ENCODE measurements around the gene FURIN. TPM values are rescaled to one million over a fixed set of nuclear protein-coding genes. Genes with fewer than 3 reads are reported as not detected.

The FURIN gene
- polyA plus RNA-seq, 2 of the 4 experiments (the other 2 are of a cell fraction), result 16.8 to 33.3 TPM

DNA sequence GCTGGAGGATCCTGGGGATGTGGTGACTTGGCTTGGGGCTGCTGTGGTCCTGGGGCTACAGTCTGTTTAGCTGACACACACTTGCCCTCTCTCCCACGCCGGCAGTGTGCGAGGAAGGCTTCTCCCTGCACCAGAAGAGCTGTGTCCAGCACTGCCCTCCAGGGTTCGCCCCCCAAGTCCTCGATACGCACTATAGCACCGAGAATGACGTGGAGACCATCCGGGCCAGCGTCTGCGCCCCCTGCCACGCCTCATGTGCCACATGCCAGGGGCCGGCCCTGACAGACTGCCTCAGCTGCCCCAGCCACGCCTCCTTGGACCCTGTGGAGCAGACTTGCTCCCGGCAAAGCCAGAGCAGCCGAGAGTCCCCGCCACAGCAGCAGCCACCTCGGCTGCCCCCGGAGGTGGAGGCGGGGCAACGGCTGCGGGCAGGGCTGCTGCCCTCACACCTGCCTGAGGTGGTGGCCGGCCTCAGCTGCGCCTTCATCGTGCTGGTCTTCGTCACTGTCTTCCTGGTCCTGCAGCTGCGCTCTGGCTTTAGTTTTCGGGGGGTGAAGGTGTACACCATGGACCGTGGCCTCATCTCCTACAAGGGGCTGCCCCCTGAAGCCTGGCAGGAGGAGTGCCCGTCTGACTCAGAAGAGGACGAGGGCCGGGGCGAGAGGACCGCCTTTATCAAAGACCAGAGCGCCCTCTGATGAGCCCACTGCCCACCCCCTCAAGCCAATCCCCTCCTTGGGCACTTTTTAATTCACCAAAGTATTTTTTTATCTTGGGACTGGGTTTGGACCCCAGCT, 13.0 kb downstream of the FURIN start:
- WGBS (ENCODE audit: missing lambda C conversion rate), result 89% methylated on average over 34 of the region's 35 CpGs
- H3K9me3 ChIP-seq, result no peaks in the 10 kb centered on the region
- POLR2A ChIA-PET, result no interaction called here
- H3K4me2 ChIP-seq, result no peak overlapping the region
- FAIRE-seq (no peak), ATAC-seq (no peak), DNase-seq (ENCODE audit: low read depth in 1 of 2, low spot score in 1 of 2) (no peak)
- no peak for TF ChIP-seq ZC3H11A (IDR thresholded peaks at IDR 0.05)
- no peak for TF ChIP-seq EHF (CRISPR knock-in tag; IDR thresholded peaks at IDR 0.05)
- TF ChIP-seq, protein P1, sequence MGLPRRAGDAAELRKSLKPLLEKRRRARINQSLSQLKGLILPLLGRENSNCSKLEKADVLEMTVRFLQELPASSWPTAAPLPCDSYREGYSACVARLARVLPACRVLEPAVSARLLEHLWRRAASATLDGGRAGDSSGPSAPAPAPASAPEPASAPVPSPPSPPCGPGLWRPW (IDR thresholded peaks at IDR 0.05), result no peak
- TF ChIP-seq CHD4 (IDR thresholded peaks at IDR 0.05; ENCODE audit: borderline replicate concordance), result no peak
- TF ChIP-seq TFCP2L1 (CRISPR knock-in tag; IDR thresholded peaks at IDR 0.05), result no peak
- TF ChIP-seq, protein P2, sequence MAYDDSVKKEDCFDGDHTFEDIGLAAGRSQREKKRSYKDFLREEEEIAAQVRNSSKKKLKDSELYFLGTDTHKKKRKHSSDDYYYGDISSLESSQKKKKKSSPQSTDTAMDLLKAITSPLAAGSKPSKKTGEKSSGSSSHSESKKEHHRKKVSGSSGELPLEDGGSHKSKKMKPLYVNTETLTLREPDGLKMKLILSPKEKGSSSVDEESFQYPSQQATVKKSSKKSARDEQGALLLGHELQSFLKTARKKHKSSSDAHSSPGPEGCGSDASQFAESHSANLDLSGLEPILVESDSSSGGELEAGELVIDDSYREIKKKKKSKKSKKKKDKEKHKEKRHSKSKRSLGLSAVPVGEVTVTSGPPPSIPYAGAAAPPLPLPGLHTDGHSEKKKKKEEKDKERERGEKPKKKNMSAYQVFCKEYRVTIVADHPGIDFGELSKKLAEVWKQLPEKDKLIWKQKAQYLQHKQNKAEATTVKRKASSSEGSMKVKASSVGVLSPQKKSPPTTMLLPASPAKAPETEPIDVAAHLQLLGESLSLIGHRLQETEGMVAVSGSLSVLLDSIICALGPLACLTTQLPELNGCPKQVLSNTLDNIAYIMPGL (CRISPR knock-in tag; IDR thresholded peaks at IDR 0.05; ENCODE audit: borderline replicate concordance), result no peak
- TF ChIP-seq, protein P3, sequence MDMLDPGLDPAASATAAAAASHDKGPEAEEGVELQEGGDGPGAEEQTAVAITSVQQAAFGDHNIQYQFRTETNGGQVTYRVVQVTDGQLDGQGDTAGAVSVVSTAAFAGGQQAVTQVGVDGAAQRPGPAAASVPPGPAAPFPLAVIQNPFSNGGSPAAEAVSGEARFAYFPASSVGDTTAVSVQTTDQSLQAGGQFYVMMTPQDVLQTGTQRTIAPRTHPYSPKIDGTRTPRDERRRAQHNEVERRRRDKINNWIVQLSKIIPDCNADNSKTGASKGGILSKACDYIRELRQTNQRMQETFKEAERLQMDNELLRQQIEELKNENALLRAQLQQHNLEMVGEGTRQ (IDR thresholded peaks at IDR 0.05), result no peak
- TF ChIP-seq RCOR1 (IDR thresholded peaks at IDR 0.05; ENCODE audit: low read depth, low read length), result no peak
- no peak for TF ChIP-seq NPAS2 (CRISPR knock-in tag; IDR thresholded peaks at IDR 0.05; ENCODE audit: borderline replicate concordance)
- H3K4me1 ChIP-seq, result no peaks in the 10 kb centered on the region
- no peak overlapping the region for H3K4me3 ChIP-seq
- CTCF ChIA-PET, result interaction anchor here (0.6 to 10.9 kb wide), 7 partner anchors 12 to 399 kb away, joined by 3 to 265 read pairs (median 3); no protein-coding TSS in a partner anchor
- H3K27ac ChIP-seq, result no peak overlapping the region

DNA sequence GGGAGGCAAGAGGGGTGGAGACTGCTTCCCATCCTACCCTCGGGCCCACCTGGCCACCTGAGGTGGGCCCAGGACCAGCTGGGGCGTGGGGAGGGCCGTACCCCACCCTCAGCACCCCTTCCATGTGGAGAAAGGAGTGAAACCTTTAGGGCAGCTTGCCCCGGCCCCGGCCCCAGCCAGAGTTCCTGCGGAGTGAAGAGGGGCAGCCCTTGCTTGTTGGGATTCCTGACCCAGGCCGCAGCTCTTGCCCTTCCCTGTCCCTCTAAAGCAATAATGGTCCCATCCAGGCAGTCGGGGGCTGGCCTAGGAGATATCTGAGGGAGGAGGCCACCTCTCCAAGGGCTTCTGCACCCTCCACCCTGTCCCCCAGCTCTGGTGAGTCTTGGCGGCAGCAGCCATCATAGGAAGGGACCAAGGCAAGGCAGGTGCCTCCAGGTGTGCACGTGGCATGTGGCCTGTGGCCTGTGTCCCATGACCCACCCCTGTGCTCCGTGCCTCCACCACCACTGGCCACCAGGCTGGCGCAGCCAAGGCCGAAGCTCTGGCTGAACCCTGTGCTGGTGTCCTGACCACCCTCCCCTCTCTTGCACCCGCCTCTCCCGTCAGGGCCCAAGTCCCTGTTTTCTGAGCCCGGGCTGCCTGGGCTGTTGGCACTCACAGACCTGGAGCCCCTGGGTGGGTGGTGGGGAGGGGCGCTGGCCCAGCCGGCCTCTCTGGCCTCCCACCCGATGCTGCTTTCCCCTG, 13.8 kb downstream of the FURIN start:
- H3K9me3 ChIP-seq, result no peaks in the 10 kb centered on the region
- ChIA-PET CTCF (interaction anchor here (0.6 to 10.9 kb wide), 8 partner anchors 13 to 976 kb away, joined by 3 to 265 read pairs (median 4); no protein-coding TSS in a partner anchor), POLR2A (no interaction called here)
- H3K4me2 ChIP-seq, result no peak overlapping the region
- 87% methylated on average over 19 of the region's 19 CpGs for WGBS (ENCODE audit: missing lambda C conversion rate)
- H3K4me3 ChIP-seq, result no peak overlapping the region
- H3K27ac ChIP-seq, result no peak overlapping the region
- no peak for DNase-seq (ENCODE audit: low read depth in 1 of 2, low spot score in 1 of 2)
- ATAC-seq, result no peak
- no peak for FAIRE-seq
- no peak for TF ChIP-seq HOXB5 (CRISPR knock-in tag; IDR thresholded peaks at IDR 0.05)
- TF ChIP-seq CBX8 (IDR thresholded peaks at IDR 0.05), result no peak
- no peak for TF ChIP-seq FOSB (CRISPR knock-in tag; IDR thresholded peaks at IDR 0.05)
- TF ChIP-seq ZFP36 (IDR thresholded peaks at IDR 0.05; ENCODE audit: borderline replicate concordance, partially characterized antibody), result no peak
- TF ChIP-seq RFX5 (IDR thresholded peaks at IDR 0.05), result no peak
- no peak for TF ChIP-seq MAFK (IDR thresholded peaks at IDR 0.05; ENCODE audit: partially characterized antibody)
- TF ChIP-seq NFE2L2 (conservative IDR thresholded peaks at IDR 0.05; ENCODE audit: low read length), result no peak
- TF ChIP-seq BHLHE40 (IDR thresholded peaks at IDR 0.05; ENCODE audit: low read depth, low read length), result no peak
- TF ChIP-seq HDAC2 (IDR thresholded peaks at IDR 0.05), result no peak
- H3K4me1 ChIP-seq, result no peaks in the 10 kb centered on the region
